Cardiac muscle cell (in vitro differentiated cells and primary cell): ENCODE results near the gene CMC4. TPM values are rescaled to one million over a fixed set of nuclear protein-coding genes. Genes with fewer than 3 reads are reported as not detected.

Source experiments
- DNase-seq, 2 donors: peaks; one replicate each; pipeline versions ENCODE4 v3.0.0 to v3.0.0-alpha.2; 2010 to 2017; ENCODE audit warnings: low read depth in 1 of 2, low spot score in 1 of 2
- H3K27ac ChIP-seq: fragments of 200-600 bp; sonication (generic); 2 replicates; pipeline ENCODE4 v1.5.1; 2016
- H3K27me3 ChIP-seq: fragments of 200-600 bp; sonication (generic); 2 replicates; pipeline ENCODE4 v1.6.0; 2016; ENCODE audit warnings: control low read depth
- H3K36me3 ChIP-seq: fragments of 200-600 bp; sonication (generic); 2 replicates; pipeline ENCODE4 v1.5.1; 2016; ENCODE audit warnings: control low read depth
- H3K4me1 ChIP-seq: fragments of 200-600 bp; sonication (generic); 2 replicates; pipeline ENCODE4 v1.8.1; 2017; ENCODE audit warnings: low read depth, mild to moderate bottlenecking, mixed run types
- H3K4me3 ChIP-seq: fragments of 200-600 bp; sonication (generic); 2 replicates; pipeline ENCODE4 v1.5.1; 2016; ENCODE audit warnings: mild to moderate bottlenecking
- H3K9me3 ChIP-seq: fragments of 200-600 bp; sonication (generic); 2 replicates; pipeline ENCODE4 v1.5.1; 2017; ENCODE audit warnings: low read depth, mild to moderate bottlenecking, control low read depth
- CTCF ChIP-seq: IDR thresholded peaks from 2 replicates; pipeline ENCODE4 v1.5.1; 2012; ENCODE audit warnings: low read depth, mild to moderate bottlenecking, low read length
- polyA plus RNA-seq: library from polyadenylated mRNA; unstranded; fragments of >200 nt; fragmentation: Nextera tagmentation; extraction: Ambion mirVana; gene quantifications from 2 replicates; pipeline ENCODE4 v1.2.1, GENCODE V29; 2016
- total RNA-seq: library from RNA; depleted of rRNA; stranded (reverse); fragments of >200 nt; gene quantifications from 2 replicates; pipeline ENCODE4 v1.2.3, GENCODE V29; 2016

Gene CMC4
- total and polyA plus RNA-seq, 2 experiments from 2014 or later: 23.3 to 32.0 TPM

GRCh38 chrX:155053656-155054055 lies 17.3 kb downstream of the CMC4 start:
- no peaks in the 10 kb centered on the region for H3K36me3 ChIP-seq
- H3K4me1 ChIP-seq: no peaks in the 10 kb centered on the region
- no peak for TF ChIP-seq CTCF
- DNase-seq: no peak
- no peak overlapping the region for H3K27ac ChIP-seq
- H3K9me3 ChIP-seq: no peaks in the 10 kb centered on the region
- H3K4me3 ChIP-seq: no peak overlapping the region
- H3K27me3 ChIP-seq: no peaks in the 10 kb centered on the region

- H3K36me3 ChIP-seq: no peaks in the 10 kb centered on the region
- H3K4me1 ChIP-seq: no peaks in the 10 kb centered on the region
- H3K27me3 ChIP-seq: no peaks in the 10 kb centered on the region
- no peak overlapping the region for H3K4me3 ChIP-seq
- no peak for TF ChIP-seq CTCF
- DNase-seq: no peak
- H3K9me3 ChIP-seq: no peaks in the 10 kb centered on the region
- no peak overlapping the region for H3K27ac ChIP-seq
Observed at GRCh38 chrX:155052738-155053498, 18.0 kb downstream of the CMC4 start.

GRCh38 chrX:155048977-155049619 lies 21.8 kb downstream of the CMC4 start:
- DNase-seq: peak; percentile 67 to 74
- H3K36me3 ChIP-seq: no peaks in the 10 kb centered on the region

GRCh38 chrX:155046811-155047528 lies 24.0 kb downstream of the CMC4 start:
- Histone ChIP-seq H3K27me3 (no peaks in the 10 kb centered on the region), H3K4me1 (no peaks in the 10 kb centered on the region), H3K27ac (no peak overlapping the region), H3K36me3 (no peaks in the 10 kb centered on the region), H3K4me3 (no peak overlapping the region), H3K9me3 (no peaks in the 10 kb centered on the region)
- no peak for DNase-seq
- no peak for TF ChIP-seq CTCF

More at GRCh38 chrX:155048977-155049619, 21.8 kb downstream of the CMC4 start:
- Histone ChIP-seq H3K9me3 (no peaks in the 10 kb centered on the region), H3K4me3 (no peak overlapping the region), H3K27ac (no peak overlapping the region), H3K4me1 (no peaks in the 10 kb centered on the region), H3K27me3 (no peaks in the 10 kb centered on the region)
- peak; percentile 66 for TF ChIP-seq CTCF

- no peaks in the 10 kb centered on the region for H3K9me3 ChIP-seq
- TF ChIP-seq CTCF: no peak
- no peaks in the 10 kb centered on the region for H3K27me3 ChIP-seq
- no peak overlapping the region for H3K4me3 ChIP-seq
- no peak for DNase-seq
- no peaks in the 10 kb centered on the region for H3K4me1 ChIP-seq
- no peaks in the 10 kb centered on the region for H3K36me3 ChIP-seq
- H3K27ac ChIP-seq: no peak overlapping the region
Observed at GRCh38 chrX:155046129-155046810, 24.7 kb downstream of the CMC4 start.
